Hindlimb muscle (tissue), 1 donor: Measurements from ENCODE around the gene PIP4P1. TPM values are rescaled to one million over a fixed set of nuclear protein-coding genes. Genes with fewer than 3 reads are reported as not detected.
"Not testable (repeated sequence)": the region's sequence is repeated elsewhere in the genome, so short reads cannot be mapped to it uniquely, and the experiment has no call there.

ENCODE experiments used
- DNase-seq: peaks from one replicate; pipeline ENCODE4 v3.0.0-alpha.2; 2013
- polyA plus RNA-seq: library from polyadenylated mRNA; unstranded; fragments of 120-200 nt; gene quantifications from one replicate; pipeline ENCODE4 v1.2.1, GENCODE V29; 2013; ENCODE audit not compliant: insufficient read length

Gene PIP4P1
- polyA plus RNA-seq, 1 donor, result 18.6 TPM

GRCh38 chr14:20472536-20473169 lies 11.4 kb upstream of the PIP4P1 start:
- DNase-seq, result no peak

- no peak for DNase-seq
Observed at GRCh38 chr14:20470603-20470901, 9.3 kb upstream of the PIP4P1 start.

- no peak for DNase-seq
Observed at GRCh38 chr14:20469890-20470602, 8.8 kb upstream of the PIP4P1 start.

GRCh38 chr14:20469242-20469889 lies 8.1 kb upstream of the PIP4P1 start, which contains the start of gene PNP:
Gene PNP, plus strand, starts transcription at chr14:20469406. Its CDS starts 119 bp downstream, at chr14:20469525.
- peak; percentile 49 for DNase-seq

- DNase-seq, result no peak
Observed at GRCh38 chr14:20468764-20469241, 7.6 kb upstream of the PIP4P1 start.

- peak; percentile 22 for DNase-seq
Observed at GRCh38 chr14:20460458-20461224, 593 bp downstream of the PIP4P1 start.

- no peak for DNase-seq
Observed at GRCh38 chr14:20458031-20458789, 3.0 kb downstream of the PIP4P1 start.

GRCh38 chr14:20456971-20457370 lies 4.3 kb downstream of the PIP4P1 start:
- no peak for DNase-seq

GRCh38 chr14:20455355-20456300 lies 5.6 kb downstream of the PIP4P1 start:
- DNase-seq, result no peak

GRCh38 chr14:20454516-20455354 lies 6.5 kb downstream of the PIP4P1 start, which contains the start of the genes APEX1 and OSGEP:
Gene APEX1, plus strand, starts transcription at chr14:20455226. Its CDS starts 420 bp downstream, at chr14:20455646.
Gene OSGEP, minus strand, starts transcription at chr14:20454812. Its CDS starts 129 bp downstream, at chr14:20454683.
- DNase-seq, result peak; percentile 98

- DNase-seq, result not testable (repeated sequence)
Observed at GRCh38 chr14:20452831-20453230, 8.4 kb downstream of the PIP4P1 start.

- DNase-seq, result no peak
Observed at GRCh38 chr14:20446889-20447288, 14.3 kb downstream of the PIP4P1 start.

GRCh38 chr14:20443650-20444049 lies 17.6 kb downstream of the PIP4P1 start:
- not testable (repeated sequence) for DNase-seq

GRCh38 chr14:20441461-20441860 lies 19.8 kb downstream of the PIP4P1 start:
- no peak for DNase-seq

- DNase-seq, result no peak
Observed at GRCh38 chr14:20440882-20441281, 20.4 kb downstream of the PIP4P1 start.

GRCh38 chr14:20440465-20440864 lies 20.8 kb downstream of the PIP4P1 start:
- DNase-seq, result no peak

GRCh38 chr14:20438664-20439063 lies 22.6 kb downstream of the PIP4P1 start:
- DNase-seq, result no peak

- DNase-seq, result no peak
Observed at GRCh38 chr14:20436363-20436755, 24.9 kb downstream of the PIP4P1 start.

- DNase-seq, result no peak
Observed at GRCh38 chr14:20435582-20436362, 25.5 kb downstream of the PIP4P1 start, which contains the start of gene KLHL33. Gene KLHL33, minus strand, starts transcription at chr14:20436166. Its CDS starts 355 bp downstream, at chr14:20435811.
